Stimulated activated CD8-positive, alpha-beta memory T cell treated with anti-CD3 and anti-CD28 coated beads, Interleukin-12 subunit alpha, Interleukin-12 subunit beta, amount 100 ng/mL, for 24 hours (primary cell): Measurements from ENCODE around the gene SPARC.
"Not testable (repeated sequence)": the region's sequence is repeated elsewhere in the genome, so short reads cannot be mapped to it uniquely, and the experiment has no call there.

Experiments
- DNase-seq: peaks from one replicate; pipeline ENCODE4 v3.0.0-alpha.2; 2020; ENCODE audit errors: extremely low read depth

SPARC gene

DNA sequence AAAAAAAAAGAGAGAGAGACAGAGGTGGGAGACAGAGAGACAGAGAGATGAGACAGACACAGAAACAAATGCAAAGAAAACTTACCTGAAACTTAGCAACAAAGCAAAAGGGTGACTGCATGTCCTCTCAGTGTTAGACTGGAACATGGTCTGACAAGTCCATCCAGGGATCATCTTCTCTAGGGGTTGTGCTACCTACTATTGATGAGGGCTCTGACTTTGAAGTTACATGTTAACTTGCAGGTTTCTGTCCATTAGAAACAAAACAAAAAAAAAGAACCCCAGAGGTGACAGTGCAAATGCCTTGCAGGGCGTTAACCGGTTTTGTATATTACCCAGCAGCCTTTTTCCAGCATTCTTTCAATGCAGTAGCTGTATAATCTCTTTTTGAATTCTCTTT lies 13.6 kb upstream of the SPARC start:
- DNase-seq = no peak

DNA sequence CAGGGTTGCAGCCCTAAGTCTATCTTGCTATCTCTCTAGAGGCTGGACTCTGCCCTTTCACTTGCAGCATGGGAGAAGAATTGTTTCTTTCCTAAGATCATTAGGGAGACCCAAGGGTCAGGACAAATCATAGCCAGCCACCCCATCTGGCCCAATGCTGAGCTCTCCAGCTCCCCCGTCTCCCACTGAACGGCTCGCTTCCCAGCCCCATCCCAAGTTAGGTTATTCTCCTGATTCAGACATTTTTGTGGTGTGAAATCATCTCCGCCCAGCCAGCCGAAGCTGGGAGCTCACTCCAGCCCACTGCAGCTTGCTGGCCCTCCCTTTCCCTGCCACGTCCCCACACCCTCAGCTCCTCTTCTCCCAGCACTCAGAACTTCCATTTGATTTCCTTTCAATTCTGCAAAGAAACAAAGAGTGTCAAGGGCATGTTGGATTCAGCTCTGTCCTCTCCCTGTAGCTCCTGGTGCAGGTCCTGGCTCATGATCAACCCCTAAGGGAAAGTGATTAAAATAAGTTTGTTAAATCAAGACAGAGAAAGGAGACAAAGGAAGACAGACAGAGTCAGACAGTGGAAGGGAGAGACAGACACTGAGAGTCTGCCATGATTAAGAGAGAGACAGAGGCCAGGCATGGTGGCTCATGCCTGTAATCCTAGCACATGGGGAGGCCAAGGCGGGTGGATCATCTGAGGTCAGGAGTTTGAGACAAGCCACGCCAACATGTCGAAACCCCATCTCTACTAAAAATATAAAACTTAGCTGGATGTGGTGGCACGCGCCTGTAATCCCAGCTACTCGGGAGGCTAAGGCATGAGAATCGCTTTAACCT lies 12.6 kb upstream of the SPARC start:
- no peak for DNase-seq

DNA sequence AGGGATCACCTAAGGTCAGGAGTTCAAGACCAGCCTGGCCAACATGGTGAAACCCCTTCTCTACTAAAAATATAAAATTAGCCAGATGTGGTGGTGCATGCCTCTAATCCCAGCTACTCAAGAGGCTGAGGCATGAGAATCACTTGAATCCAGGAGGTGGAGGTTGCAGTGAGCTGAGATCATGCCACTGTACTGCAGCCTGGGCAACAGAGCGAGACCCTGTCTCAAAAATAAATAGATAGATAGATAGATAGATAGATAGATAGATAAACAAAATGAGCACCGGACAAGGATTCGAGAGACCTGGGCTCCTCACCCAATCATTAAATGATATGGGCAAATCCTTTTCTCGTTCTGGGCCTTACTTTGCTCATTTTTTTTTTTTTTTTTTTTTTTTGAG lies 11.4 kb upstream of the SPARC start:
- not testable (repeated sequence) for DNase-seq

- no peak for DNase-seq
Observed at GRCh38 chr5:151697452-151697851, 10.7 kb upstream of the SPARC start.

DNA sequence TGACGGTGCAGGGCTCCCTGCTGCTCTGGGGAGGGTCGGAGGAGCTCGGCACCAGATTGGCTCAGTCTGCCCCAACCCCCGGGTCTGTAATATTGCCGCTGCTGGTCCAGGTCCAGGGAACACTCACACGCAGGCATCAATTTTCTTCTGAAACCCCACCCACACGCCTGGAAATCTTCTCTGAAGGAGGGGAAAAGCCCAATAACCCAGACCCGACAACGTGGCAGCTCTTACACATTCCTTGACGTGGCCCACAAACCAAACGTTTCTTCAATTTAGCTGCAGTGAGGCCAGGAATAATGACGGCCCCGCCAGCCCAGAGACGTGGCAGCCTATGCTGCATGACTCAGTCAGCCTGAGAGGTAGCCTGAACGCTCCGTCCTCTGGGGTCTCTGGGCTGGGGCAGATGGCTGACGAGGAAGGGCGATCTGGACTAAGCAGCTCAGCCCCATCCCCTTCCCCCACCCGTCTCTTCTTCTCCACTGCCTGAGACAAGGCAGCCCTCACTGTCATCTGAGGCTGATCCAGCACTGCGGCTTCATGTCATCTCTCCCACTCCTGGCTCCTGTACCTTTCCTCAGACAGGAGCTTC lies 9.9 kb upstream of the SPARC start:
- no peak for DNase-seq

DNA sequence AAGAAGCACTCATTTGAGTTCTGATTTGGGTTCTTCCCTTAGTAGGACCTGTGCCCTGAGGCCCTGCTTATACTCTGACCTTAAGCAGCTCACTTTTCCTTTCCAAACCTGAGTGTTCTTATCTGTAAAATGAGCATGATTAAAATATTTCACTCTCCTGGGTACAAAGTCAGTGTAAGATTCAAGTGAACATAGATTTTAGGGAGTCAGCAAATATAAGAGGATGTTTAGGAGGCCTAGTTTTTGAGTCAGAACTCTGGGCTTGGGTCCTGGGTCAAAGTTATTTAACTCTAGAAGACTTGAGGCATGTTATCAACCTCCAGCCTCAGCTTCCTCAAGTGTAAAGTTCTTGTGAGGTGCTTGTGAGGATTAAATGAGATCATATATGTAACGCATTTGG lies 8.7 kb upstream of the SPARC start:
- no peak for DNase-seq

- no peak for DNase-seq
Observed at GRCh38 chr5:151694035-151694485, 7.3 kb upstream of the SPARC start.

DNA sequence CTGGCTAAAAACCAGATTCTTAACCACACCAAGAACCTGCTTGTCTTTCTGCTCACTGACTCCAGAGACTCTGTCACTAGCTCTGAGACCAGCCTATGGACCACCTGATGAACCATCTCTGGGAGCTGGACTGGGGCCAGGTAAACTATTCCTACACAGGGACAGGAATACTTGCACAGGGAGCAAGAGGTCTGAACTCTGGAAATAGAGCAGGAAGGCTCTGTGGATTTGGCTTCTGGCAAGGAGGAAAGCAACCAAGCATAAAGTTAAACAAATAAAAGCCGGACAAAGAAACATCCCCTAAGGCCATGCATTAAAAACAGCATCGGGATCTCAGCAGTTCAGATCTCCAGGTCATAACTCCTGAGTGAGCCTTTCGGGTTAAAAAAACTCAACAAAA lies 5.6 kb upstream of the SPARC start:
- no peak for DNase-seq

DNA sequence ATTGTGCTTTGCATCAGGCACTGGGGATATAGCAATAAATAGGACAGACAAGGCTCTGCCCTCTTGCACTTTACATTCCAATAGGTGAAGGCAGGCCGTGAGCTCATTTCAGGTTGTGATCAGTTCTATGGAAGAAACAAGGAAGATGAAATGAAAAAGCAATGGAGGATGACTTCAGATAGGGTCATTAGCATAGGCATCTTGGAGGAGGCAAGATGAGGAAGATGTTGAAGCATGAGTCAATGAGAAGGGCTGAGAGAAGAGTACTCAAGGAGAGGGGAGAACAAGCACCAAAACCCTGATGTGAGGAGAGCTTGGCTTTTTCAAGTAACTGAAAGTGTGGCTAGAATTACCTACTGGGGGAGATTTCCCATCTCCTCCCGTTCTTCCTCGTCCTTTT lies 5.0 kb upstream of the SPARC start:
- no peak for DNase-seq

GRCh38 chr5:151689591-151689990 lies 2.9 kb upstream of the SPARC start:
- not testable (repeated sequence) for DNase-seq

DNA sequence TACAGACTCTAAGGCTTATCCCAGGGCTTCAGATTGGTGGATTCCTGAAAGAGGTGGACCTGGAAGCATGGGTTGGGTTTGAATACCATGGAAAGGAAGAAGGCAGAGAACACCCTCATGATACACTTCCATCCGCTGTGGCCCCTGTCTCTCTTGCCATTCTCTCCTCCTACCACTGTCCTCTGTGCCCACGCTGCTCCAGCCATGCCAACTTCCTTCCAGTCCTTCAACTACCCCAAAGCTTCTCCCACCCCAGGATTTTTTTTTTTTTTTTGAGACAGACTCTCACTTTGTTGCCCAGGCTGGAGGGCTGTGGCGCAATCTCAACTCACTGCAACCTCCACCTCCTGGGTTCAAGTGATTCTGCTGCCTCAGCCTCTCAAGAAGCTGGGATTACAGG lies 1.7 kb upstream of the SPARC start:
- DNase-seq = no peak

DNA sequence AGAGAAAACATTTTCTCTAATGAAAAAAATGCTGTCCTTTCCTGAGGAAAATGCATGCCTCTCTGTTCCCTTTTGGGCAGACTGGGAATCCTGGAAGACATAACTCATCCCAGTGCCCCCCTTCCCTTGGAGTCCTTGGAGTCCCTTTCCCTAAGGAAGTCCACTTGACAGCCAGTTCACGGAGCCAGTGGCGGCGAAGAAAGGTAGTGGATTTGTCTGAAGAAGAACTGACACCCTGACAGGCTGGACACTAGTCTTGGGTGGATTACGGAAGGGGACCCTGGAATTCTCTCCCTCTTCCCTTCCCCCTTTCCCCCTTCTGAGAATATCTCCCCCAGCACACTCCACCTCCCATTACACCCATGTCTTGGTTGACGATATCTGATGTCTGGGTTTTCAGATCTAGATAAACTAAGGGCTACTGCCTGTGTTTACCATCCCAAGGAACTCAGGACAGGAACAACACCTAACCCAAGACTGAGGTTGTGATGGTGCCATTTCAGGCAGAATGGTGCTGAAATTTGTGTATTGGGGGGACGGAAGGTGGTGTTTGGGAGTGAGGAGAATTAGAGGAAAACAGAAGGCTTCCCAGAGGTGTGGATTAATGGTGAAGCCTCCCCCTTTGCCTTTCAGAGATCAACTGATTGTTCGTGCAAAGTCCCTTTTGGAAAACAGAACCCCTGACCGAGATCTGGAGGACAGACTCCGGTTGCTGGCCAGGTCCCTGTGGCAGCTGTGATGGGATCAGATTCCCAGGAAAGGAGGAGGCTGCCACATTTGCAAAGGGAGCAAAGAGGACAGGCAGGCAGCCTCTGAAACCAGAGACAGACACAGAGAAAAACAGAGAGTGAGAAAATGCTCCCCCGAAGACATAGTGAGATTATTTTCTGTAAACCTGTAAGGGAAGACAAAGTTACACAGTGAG lies 704 bp downstream of the SPARC start:
- DNase-seq = no peak

DNA sequence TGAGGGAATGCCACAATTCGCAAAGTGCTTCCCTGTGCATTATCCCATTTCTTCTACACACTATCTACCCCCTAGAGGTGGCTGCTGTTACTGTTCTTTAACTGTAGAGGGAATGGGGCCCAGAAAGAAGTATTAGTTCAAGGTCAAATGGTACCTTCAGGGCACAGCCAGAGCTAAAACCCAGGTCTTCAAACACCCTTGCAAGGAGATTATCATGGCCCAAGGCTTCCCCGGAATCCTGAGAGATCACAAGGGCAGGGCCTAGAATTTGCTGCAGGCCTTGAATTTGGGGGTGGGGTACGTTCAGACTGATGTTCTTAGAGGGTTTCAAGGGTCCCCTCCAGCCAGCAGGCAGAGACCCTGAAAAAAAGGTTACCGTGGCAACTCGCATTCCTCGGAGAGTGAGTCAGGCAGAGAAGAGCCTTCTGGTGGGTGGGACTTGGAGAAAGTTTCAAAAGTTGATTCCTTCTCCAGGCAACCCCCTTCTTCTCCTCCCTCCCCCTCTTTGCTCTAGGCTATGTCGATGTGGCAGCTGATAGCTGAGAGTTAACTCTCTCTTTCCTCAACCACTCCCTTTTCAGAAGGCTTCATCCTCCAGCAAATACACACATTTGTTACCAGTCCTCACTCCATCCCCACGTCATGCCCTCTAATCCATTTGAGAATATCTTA lies 1.9 kb downstream of the SPARC start:
- DNase-seq = no peak

DNA sequence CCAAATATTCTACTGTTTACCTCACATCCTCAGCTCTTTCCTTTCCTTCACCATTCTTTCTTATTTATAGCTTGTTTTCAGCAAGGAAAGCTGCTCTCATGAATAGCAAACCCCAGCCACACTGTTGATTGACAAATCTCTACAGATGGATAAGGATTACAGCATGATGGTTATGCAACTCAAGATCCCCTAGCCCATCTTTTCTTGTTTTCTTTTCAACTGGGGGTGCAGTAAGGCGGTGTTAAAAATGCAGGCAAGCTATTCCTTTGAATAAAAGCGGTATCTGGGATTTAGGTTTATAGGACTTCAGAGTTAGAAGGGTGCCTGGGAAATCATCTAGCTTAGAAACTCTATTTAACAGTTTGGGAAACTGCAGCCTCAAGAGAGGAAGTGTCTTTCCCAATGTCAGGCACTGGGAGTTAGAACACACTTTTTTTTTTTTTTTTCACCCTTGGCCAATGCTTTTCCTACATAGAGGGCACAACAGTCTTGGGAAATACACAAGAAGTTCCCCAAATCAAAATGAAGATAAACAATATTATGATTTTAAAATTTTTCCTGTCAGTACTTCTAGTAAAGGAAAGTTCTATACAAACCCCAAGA lies 2.6 kb downstream of the SPARC start:
- DNase-seq = no peak

DNA sequence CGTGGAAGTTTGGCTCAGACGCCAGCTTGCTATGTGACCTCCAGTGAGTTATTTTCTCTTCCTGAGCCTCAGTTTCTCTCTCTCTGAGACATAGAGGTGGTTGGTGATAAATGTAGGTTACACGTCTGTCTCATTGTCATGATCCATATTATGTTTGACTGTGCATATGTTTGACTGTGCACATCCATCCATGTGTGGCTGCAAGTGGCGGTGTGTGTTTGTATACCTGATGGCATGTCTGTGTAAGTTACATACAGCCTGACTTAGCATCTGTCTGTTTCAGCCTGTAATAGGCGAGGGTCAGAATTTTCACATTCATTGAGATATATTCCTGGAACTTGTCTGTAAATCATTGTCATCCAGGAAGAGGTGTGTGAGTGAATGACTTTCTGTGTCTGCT lies 3.3 kb downstream of the SPARC start:
- no peak for DNase-seq

DNA sequence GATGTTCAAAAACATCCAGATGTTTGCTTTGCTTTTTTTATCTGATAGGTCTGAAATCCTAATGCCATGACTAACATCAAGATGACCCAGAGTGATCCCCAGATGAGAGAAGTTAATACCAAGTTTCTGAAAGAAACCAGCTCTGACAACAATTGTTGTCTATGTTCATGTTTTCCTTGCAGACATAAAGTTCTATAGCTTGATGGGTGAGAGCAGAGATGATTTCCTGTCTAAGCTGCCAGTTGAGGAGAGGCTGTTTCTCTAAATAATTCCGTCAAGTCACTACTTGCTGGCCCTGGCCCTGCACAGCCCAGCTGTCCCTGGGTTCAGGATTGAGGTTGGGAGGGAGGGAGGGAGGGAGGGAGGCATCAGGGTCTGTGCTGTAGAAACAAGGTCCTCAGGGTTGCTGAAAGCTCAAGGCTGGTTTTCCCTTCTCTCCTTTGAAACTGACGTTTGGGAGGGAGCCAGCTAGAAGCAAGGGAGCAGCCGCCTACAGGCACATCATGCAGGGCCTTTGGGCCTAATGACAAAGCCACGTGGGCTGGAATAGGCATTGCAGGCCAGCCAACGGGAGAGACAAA lies 3.9 kb downstream of the SPARC start:
- no peak for DNase-seq

DNA sequence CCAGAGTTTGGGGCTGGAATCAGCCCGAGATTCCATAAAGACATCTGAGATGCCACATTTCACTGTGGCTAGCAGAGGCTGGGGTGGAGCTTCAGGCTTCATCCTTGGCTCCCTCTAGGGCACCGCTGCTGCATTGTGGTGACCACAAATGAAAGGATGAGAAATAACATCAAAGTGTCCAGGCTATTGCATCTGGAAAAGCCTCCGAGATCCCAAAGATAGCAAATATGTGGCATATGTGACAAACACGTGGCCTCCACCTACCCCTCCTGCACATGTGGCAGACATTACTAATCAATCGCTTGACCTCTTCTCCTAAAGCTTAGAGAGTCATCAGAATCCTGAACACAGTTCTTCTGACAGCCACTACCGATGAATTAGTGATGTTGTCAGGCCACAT lies 4.5 kb downstream of the SPARC start:
- no peak for DNase-seq

- no peak for DNase-seq
Observed at GRCh38 chr5:151680944-151681427, 5.7 kb downstream of the SPARC start.

DNA sequence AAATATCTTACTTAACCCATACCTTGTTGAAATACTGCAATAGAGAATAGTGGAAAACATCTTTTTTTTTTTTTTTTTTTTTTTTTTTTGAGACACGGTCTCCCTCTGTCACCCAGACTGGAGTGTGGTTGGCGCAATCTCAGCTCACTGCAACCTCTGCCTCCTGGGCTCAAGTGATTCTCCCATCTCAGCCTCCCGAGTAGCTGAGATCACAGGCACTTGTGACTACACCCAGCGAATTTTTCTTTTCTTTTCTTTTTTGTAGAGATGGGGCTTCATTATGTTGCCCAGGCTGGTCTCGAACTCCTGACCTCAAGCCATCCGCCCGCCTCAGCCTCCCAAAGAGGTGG lies 6.6 kb downstream of the SPARC start:
- not testable (repeated sequence) for DNase-seq

- no peak for DNase-seq
Observed at GRCh38 chr5:151679421-151680155, 7.1 kb downstream of the SPARC start.
